Stimulated activated CD4-positive, alpha-beta T cell treated with anti-CD3 and anti-CD28 coated beads, Interleukin-4, amount 100 ng/mL, for 48 hours (primary cell): ENCODE data around the gene MMP13.
"Not testable (repeated sequence)": the region's sequence is repeated elsewhere in the genome, so short reads cannot be mapped to it uniquely, and the experiment has no call there.

ENCODE experiments used
- DNase-seq, 2 donors: peaks; one replicate each; pipeline ENCODE4 v3.0.0-alpha.2; 2020; ENCODE audit warnings: low read depth in 2 of 2

MMP13 gene

DNA sequence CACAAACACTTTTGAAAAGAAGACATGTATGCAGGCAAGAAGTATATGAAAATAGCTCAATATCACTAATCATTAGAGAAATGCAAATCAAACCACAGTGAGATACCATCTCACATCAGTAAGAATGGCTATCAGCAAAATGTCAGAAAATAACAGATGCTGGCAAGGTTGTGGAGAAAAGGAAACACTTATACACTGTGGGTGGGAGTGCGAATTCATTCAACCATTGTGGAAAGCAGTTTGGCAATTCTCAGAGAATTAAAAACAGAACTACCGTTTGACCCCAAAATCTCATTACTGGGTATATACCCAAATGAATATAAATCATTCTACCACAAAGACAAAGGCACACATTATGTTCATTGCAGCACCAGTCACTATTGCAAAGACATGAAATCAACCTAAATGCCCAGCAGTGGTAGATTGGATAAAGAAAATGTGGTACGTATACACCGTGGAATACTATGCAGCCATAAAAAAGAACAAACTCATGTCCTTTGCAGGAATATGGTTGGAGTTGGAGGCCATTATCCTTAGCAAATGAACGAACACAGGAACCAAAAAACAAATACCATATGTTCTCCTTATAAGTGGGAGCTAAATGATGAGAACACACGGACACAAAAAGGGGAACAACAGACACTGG lies 18.5 kb downstream of the MMP13 start:
- DNase-seq = no peak

DNA sequence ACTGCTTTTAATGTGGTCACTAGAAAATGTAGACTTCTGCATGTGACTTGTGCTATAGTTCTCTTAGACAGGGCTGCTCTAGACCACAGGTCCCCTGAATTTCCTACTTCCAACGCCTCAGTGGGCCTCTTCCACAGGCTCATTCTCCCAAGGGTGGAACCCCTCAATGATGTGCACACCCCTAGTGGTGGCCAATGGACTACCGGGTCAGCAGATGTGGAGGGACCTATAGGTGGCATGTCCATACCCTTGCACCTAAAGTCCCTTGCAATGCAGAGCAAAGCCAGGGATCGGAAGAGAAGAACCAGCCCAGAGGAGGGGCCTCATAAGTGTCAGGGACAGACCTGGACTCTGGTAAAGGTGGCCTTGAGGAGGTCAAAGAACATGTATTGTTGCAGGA lies 20.0 kb downstream of the MMP13 start:
- no peak for DNase-seq

DNA sequence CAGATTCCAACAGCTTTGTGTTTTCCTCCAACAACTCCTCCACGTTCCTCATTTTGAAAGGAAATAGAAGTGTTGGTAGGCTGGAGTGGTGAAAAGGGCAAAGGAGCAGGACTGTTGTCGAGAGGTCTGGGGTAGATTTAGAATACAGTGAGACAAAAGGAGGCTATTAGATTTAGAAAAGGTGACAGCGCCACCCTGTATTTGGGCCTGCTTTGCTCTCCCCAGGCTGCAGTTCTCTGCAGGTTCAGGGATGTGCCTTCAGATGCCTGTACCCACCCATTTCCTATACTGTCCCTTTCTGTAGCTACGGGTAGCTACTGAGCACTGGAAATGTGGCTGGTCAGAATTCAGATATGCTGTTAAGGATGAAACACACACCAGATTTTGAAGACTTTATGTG lies 20.8 kb downstream of the MMP13 start:
- no peak for DNase-seq

DNA sequence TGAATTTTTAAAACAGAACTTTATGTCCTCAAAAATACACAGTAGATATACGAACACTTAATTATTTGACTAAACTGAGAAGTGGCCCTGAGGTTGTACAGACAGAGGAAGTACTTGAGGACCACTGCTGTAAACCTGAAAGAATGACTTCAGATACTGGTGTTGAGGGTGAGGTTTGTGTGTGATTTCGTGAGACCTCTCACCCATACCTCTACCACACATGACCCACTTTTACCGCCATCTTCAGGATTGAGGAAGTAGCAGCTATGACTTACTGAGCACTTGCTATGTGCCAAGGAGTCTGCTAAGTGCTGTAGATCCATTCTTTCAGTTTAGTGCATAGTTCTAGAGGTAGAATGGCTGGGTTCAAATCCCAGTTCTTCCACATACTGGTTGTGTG lies 21.9 kb downstream of the MMP13 start:
- no peak for DNase-seq

DNA sequence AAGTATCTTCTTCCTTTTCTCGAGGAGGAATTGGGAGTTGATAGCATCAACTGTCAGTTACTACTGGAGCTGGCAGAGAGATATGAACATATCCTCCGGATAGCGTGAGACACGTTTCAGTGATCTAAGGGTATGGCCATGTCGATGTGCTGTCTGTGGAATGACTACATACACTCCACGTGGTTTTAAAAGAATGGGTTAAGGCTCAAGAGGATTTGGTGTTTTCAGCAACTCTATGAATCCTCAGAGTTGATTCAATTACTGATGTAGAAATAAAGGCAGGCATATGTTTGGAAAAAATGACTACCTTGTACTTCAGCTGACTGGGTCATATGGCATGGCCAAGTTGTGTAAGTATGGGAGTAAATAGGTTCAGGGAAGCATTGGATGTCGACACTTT lies 22.9 kb downstream of the MMP13 start:
- DNase-seq = no peak

DNA sequence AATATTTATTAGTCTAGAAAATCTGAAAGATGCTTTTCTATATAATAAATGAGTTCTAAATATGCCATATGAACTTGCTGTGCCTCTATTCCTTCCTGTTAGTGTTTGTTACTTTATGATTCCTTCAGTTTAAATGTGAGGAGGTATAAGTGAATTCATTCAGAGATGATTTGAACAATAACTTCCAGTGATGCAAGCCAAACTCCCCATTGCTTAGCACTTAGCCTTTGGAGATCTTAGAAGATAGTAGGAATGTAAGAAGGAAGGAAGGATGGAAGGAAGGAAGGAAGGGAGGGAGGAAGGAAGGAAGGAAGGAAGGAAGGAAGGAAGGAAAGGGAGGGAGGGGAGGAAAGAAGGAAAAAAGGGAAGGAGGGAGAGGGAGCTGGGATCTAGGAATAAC lies 25.1 kb downstream of the MMP13 start:
- DNase-seq = no peak

DNA sequence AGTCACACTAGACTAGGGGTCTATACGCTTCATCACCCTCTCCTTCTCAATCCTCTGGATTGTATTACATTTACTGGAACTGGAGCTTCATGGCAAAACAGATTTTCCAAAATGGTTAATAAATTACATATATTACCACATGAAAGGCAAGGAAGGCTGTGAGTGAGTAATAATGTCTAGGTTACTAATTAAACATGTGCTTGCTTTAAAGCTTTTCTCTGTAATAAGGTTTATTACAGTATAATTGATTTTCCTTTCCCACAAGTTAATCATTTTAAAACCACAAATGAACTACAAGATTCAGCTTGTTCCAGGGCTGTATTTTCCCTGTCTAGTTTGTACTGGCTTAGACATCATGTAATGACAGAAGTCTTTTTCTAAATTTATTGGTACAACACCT lies 25.6 kb downstream of the MMP13 start:
- DNase-seq = no peak

DNA sequence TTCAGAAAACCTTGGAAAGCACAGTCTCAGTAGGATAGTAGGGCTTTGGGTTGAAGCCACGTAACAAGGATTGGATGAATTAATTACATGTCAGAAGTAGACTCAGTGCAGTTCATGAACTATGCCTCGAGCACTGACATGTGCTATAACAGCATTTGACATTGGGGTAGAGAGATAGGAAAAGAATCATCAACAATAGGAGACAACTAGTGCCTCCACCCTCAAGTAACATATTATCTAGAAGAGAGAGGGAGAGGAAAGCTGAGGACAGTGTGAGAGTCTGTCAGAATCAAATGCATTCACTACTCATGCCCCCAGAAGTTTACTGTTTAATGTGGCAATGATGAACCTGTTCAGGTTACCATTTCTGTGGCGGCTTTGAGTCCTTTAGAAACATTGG lies 26.4 kb downstream of the MMP13 start:
- DNase-seq = no peak

DNA sequence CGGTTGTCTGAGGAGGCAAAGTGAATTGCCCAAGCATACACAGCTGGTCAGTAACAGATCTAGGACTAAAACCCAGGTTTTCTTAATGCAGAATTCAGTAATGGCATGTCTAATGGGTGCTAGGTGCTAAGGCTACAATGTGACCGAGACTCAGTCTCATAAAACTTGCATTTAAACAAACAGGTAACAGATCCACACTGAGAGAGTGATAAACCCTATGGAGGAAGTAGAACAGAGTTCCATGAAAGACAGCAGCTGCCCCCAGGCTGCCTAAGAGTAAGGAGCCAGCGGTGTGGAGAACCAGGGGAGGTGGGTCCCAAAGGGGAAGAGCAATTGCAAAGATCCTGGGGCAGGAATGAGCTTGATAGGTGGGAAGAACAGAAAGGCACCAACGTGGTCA lies 27.3 kb downstream of the MMP13 start:
- no peak for DNase-seq

DNA sequence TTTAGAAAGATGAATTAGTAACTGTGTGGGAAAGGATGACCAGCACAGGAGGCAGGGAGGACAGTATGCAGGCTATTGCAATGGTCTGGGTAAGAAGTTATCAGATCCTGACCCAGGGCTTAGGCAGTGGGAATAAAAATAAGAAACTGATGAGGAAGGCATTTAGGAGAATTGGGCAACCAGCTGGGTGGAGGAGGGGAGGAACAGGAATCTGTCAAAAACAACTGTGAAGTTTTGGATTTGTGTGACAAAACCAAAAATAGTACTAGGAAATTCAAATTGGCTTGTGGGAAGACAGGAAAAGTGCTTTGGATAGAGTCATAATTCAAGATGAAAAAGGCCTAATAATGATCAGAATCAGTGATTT lies 27.9 kb downstream of the MMP13 start:
- no peak for DNase-seq

DNA sequence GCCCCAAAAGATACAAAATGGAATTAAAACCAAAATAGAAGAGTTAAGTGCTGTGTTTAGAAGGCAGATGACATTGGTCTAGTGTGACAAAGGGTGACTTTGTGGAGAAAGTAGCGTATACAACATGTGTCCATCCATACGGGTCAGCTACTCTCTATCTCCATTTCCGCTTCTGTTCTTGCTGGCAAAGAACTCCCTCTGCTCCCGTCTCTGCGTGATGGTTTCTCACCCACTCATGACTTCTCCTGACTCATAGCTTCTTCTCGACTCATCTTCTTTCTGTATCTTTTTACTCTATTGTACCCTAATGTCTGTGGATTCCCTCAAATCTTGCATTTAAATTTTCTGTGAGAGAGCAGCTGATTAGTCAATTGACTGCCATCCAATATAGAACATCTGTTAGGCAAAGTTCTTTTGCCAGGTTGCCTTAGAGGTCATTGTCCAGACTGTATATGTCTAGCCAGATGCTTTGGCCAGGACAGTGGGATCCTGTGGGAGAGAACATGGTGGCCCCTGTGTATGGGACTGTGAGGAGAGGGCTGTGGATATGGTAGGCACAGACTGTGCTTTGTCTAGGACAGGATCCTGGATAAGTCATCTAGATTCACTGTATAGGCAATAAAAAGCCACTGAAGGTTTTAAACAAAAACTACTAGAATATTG lies 28.4 kb downstream of the MMP13 start:
- DNase-seq = no peak

DNA sequence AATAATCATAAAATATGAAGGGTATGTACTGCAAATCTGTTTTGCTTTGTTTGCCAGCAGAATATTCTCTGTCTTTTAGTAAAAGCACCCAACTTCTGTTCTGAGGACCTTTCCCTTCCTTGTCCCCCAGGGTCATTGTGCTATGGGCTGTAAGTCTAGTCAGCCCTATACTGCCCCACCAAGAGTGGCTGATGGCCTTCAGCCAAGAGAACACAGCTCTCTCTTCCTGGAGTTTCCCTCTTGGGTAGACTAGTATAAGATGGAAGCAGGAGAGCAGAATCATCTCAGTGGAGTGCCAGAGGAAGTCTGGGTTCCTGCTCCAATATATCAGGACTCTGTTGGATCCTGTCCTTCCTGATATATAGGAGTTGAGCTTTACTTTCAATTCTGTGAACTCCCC lies 29.0 kb downstream of the MMP13 start:
- DNase-seq = no peak

DNA sequence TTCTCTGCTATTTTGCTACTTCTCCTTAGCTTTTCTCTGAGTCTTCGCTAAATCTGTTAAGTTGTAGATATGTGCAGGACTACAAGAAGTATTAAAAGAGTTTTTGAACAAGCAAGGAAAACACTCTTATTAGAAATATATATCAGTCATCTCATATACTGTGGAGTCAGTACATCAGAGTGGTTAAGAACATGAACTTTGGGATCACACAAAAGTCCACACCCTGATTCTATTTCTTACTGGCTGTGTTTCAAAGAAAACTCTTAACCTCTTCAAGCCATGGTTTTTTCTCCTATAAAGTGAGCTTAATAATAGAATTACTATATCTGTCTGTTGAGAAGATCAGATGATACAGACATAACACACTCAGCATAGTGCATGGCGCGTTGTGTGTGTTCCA lies 29.5 kb downstream of the MMP13 start:
- DNase-seq = no peak

DNA sequence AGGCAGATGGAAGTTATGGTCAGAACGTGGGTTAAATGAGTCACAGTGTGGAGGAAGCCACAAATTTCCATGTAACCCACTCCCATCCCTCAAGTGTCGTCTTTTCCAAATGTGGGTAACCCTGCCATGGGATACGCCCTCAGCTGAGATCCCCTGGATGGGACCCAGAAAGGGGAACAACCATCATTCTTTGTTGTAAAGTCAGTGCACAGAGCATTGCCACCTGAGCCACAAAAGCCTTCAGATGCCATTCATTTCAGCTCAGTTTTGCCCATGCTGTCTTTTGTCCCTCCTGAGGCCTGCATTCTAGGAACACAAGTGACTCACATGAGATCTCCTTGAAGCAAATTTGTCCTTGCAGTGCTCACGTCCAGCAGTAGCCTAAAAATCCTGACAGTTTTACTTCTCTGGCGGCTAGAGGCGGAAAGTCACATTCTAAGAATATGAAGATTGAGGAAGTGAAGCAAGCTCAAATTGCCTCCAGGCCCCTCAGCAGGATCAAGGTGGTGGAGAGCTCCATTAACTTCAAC lies 30.6 kb downstream of the MMP13 start:
- DNase-seq = no peak

DNA sequence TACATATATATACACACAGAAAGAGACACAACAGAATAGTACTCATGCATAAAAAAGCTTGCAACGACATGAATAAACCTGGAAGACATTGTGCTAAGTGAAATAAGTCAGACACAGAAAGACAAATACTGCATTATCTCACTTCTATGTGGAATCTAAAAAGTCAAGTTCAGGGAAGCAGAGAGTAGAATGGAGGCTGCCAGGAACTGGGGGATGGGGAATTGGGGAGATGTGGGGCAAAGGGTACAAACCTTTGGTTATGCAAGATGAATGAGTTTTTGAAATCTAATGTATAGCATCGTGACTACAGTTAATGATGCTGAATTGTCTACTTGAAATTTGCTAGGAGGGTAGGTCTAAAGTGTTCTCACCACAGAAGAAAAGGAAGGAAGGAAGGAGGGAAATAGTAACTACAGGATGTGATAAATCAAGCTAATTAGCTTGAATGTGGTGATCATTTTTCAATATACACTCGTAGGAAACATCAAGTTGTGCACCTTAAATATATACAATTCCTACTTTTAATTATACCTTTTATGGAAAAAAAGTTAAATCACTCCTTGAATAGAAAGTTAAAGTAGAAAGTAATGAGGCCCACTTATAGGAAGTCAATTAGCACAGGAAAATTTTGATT lies 33.8 kb downstream of the MMP13 start:
- no peak for DNase-seq

DNA sequence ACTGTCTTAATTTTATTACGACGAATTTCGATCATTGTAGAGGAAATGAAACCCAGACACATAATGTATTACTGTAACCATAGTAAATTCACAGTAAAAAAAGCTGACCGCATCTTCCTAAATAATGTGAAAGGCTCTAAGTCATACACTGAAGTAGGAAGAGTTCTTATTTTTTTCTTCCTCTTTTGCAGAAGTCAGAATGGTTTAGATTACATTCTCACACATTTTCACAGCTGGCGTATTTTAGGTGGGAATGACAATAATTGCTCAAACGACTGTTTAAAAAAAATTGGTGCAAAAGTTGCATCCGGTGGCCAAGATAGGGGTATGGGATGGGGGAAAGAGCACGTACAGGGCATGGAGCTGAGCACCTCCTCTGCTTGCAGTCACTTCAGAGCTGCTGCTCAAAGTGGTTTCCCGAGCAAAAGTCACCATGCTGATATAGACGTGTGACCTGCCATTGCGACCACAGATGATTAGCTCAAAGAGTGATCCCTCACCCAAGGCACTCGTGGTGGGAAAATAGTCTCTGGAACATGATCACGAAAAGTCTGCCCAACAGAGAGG lies 35.3 kb downstream of the MMP13 start:
- no peak for DNase-seq

DNA sequence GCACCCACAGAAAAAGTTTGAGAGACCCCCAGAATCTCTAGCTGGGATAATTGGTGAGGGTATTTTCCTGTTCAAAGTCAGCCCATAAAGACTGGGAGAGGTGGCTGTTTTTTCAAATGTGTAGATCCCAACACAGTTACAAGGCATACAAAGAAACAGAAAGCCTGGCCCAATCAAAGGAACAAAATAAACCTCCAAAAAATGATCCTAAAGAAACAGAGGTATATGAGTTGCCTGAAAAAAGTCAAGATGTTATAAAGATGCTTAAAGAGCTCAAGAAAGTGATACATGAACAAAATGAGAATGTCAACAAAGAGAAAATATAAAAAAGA lies 40.5 kb downstream of the MMP13 start:
- DNase-seq = no peak

DNA sequence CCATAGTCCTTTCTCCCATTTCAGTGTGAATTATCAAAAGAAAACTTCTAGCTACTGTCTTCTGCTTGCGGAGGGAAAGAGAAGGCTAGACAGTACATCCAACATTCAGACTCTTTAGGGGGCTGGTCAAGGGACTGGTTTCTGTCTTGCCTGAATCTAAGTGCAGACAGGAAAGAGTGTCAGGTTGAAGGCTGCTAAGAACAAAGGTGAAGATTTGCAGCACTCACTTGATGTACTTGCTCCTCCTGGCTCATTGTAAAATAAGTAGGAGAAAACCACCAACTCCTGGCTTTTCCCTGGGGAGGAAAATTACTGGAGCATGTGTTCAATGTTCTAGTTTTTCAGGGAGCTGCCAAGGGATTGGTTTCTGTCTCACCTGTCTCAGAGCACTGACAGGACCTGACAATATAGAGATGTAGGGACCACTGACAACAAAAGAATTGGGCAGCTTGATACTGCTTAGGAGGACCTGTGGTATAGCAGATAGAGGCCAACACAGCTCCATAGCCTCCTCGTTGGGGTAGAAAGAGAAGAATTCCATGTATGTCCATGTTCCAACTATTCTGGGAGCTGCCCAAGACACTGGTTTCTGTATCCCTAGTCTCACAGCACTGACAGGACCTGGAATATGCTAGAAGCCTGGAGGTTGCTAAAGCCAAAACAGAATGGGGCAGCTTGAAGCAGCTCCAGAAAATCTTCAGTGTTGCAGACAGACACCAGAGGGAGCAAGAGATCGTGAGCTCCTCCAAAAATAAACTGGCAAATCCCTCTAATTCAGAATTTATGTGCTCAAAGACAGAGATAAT lies 41.1 kb downstream of the MMP13 start:
- no peak for DNase-seq

DNA sequence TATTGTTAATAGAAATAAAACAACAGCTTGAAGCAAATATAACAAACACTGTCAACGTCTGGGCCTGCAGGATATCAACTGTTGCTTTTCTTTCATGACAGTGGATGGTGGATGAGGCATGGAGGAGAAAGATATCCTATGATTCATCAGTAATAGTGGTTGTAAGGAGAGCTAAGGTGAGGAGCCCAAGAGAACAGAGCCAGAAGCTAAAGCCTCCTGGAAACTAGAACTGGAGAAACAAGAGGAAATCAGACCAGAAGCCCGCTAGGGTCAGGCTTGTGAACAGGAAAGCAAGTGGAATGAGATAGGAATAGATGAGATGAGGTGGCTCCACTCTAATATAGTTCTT lies 43.1 kb downstream of the MMP13 start:
- DNase-seq = no peak

DNA sequence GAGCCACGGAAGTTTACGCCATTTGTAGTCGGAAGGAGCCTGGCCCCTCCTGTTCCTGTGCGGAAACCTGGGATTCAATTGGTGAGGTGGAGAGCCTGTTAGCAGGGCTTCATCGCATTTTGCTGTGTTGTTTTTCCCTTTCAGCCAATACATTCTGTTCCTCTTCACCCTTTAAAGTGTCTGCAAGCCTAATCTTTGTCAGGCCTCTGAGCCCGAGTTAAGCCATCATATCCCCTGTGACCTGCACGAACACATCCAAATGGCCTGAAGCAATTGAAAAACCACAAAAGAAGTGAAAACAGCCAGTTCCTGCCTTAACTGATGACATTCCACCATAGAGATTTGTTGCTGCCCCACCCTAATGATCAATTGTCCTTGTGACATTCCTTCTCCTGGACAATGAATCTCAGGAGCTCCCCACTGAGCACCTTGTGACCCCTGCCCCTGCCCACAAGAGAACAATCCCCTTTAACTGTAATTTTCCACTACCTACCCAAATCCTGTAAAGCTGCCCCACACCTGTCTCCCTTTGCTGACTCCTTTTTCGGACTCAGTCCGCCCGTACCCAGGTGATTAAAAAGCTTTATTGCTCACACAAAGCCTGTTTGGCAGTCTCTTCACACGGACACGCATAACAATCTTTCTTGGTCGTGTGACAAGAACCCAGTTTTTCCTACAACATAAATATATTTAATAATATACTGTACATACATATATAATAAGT lies 43.6 kb downstream of the MMP13 start:
- DNase-seq = no peak

DNA sequence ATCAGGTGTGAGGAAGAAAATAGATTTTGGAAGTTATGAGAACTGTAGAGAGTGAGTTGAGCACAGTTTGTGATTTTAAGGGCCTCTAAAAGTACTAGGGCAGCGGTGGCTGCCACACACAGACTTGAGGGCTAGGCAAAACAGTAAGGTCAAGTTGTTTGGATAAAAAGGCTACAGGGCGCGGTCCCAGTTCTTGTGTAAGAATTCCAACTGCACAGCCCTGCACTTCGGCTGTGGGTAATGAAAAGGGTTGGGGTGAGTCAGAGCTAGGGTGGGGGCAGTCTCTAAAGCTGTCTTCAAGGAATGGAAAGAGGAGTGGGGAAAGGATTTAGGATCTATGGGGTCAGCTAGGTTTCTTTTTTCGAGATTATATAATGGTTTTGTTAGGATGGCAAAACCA lies 49.7 kb downstream of the MMP13 start:
- DNase-seq = not testable (repeated sequence)

DNA sequence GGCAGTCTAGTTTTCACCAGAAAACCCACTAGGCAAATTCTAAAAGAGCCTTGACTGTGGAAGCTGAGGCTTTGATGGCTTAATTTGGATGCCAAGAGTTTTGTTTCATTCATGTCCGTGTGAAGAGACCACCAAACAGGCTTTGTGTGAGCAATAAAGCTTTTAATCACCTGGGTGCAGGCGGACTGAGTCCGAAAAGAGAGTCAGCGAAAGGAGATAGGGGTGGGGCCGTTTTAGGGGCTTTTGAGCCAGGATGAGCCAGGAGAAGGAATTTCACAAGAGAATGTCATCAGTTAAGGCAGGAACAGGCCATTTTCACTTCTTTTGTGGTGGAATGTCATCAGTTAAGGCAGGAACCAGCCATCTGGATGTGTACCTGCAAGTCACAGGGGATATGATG lies 51.6 kb downstream of the MMP13 start:
- DNase-seq = not testable (repeated sequence)
